ENCODE measurements around the gene RNF223.

Gene RNF223

GRCh38 chr1:1082776-1083415 is 8.8 kb upstream of the RNF223 start:
- no peak for TF ChIP-seq EZH2 (IDR thresholded peaks at IDR 0.05; ENCODE audit: borderline replicate concordance, low read length)
- TF ChIP-seq, protein P1, sequence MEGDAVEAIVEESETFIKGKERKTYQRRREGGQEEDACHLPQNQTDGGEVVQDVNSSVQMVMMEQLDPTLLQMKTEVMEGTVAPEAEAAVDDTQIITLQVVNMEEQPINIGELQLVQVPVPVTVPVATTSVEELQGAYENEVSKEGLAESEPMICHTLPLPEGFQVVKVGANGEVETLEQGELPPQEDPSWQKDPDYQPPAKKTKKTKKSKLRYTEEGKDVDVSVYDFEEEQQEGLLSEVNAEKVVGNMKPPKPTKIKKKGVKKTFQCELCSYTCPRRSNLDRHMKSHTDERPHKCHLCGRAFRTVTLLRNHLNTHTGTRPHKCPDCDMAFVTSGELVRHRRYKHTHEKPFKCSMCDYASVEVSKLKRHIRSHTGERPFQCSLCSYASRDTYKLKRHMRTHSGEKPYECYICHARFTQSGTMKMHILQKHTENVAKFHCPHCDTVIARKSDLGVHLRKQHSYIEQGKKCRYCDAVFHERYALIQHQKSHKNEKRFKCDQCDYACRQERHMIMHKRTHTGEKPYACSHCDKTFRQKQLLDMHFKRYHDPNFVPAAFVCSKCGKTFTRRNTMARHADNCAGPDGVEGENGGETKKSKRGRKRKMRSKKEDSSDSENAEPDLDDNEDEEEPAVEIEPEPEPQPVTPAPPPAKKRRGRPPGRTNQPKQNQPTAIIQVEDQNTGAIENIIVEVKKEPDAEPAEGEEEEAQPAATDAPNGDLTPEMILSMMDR (IDR thresholded peaks at IDR 0.05; ENCODE audit: low read length), result no peak
- 0 out of 2 replicates have a peak, but pooled peaks cover 3% of the 10 kb centered on the region for H3K27me3 ChIP-seq (ENCODE audit: insufficient read depth, low read length)
- no peaks in the 10 kb centered on the region for H3K4me1 ChIP-seq (ENCODE audit: insufficient read depth, low read length, severe bottlenecking)
- no peaks in the 10 kb centered on the region for H3K36me3 ChIP-seq (ENCODE audit: insufficient read depth, low read length)
- H4K20me1 ChIP-seq (ENCODE audit: insufficient read depth, low read length), result no peaks in the 10 kb centered on the region
- H3K9ac ChIP-seq (ENCODE audit: low read length), result no peak overlapping the region
- no peak overlapping the region for H3K4me2 ChIP-seq (ENCODE audit: low read length)
- no peaks in the 10 kb centered on the region for H3F3A ChIP-seq (ENCODE audit: insufficient read depth, low read length)
- no peak overlapping the region for H3K4me3 ChIP-seq (ENCODE audit: low read depth, low read length, poor library complexity, severe bottlenecking)
- no peaks in the 10 kb centered on the region for H3K79me2 ChIP-seq (ENCODE audit: insufficient read depth, low read length)
- no peak overlapping the region for H3K27ac ChIP-seq (ENCODE audit: low read depth, low read length, poor library complexity, severe bottlenecking)
- no peaks in the 10 kb centered on the region for H3K9me3 ChIP-seq (ENCODE audit: low read length)
- no peak overlapping the region for H2AFZ ChIP-seq (ENCODE audit: low read length)
- no peaks in the 10 kb centered on the region for H3K9me2 ChIP-seq (ENCODE audit: low read depth, low read length)

GRCh38 chr1:1082239-1082775 is 8.2 kb upstream of the RNF223 start:
- Histone ChIP-seq H3K27me3 (ENCODE audit: insufficient read depth, low read length) (0 out of 2 replicates have a peak, but pooled peaks cover 3% of the 10 kb centered on the region), H3K79me2 (ENCODE audit: insufficient read depth, low read length) (no peaks in the 10 kb centered on the region), H3K9ac (ENCODE audit: low read length) (no peak overlapping the region), H3K4me2 (ENCODE audit: low read length) (no peak overlapping the region), H3K9me2 (ENCODE audit: low read depth, low read length) (no peaks in the 10 kb centered on the region), H3K27ac (ENCODE audit: low read depth, low read length, poor library complexity, severe bottlenecking) (no peak overlapping the region), H4K20me1 (ENCODE audit: insufficient read depth, low read length) (no peaks in the 10 kb centered on the region), H3F3A (ENCODE audit: insufficient read depth, low read length) (no peaks in the 10 kb centered on the region), H3K36me3 (ENCODE audit: insufficient read depth, low read length) (no peaks in the 10 kb centered on the region), H3K9me3 (ENCODE audit: low read length) (no peaks in the 10 kb centered on the region), H3K4me3 (ENCODE audit: low read depth, low read length, poor library complexity, severe bottlenecking) (no peak overlapping the region), H3K4me1 (ENCODE audit: insufficient read depth, low read length, severe bottlenecking) (no peaks in the 10 kb centered on the region), H2AFZ (ENCODE audit: low read length) (no peak overlapping the region)
- TF ChIP-seq, protein P1 (IDR thresholded peaks at IDR 0.05; ENCODE audit: low read length), result no peak
- TF ChIP-seq EZH2 (IDR thresholded peaks at IDR 0.05; ENCODE audit: borderline replicate concordance, low read length), result no peak

- TF ChIP-seq, protein P1 (IDR thresholded peaks at IDR 0.05; ENCODE audit: low read length), result no peak
- no peak for TF ChIP-seq EZH2 (IDR thresholded peaks at IDR 0.05; ENCODE audit: borderline replicate concordance, low read length)
- no peak overlapping the region for H3K4me3 ChIP-seq (ENCODE audit: low read depth, low read length, poor library complexity, severe bottlenecking)
- no peaks in the 10 kb centered on the region for H3K79me2 ChIP-seq (ENCODE audit: insufficient read depth, low read length)
- no peak overlapping the region for H3K9ac ChIP-seq (ENCODE audit: low read length)
- H3K9me2 ChIP-seq (ENCODE audit: low read depth, low read length), result no peaks in the 10 kb centered on the region
- H3K27me3 ChIP-seq (ENCODE audit: insufficient read depth, low read length), result 0 out of 2 replicates have a peak, but pooled peaks cover 3% of the 10 kb centered on the region
- no peaks in the 10 kb centered on the region for H3F3A ChIP-seq (ENCODE audit: insufficient read depth, low read length)
- H3K4me1 ChIP-seq (ENCODE audit: insufficient read depth, low read length, severe bottlenecking), result no peaks in the 10 kb centered on the region
- H3K4me2 ChIP-seq (ENCODE audit: low read length), result no peak overlapping the region
- H3K9me3 ChIP-seq (ENCODE audit: low read length), result no peaks in the 10 kb centered on the region
- no peaks in the 10 kb centered on the region for H4K20me1 ChIP-seq (ENCODE audit: insufficient read depth, low read length)
- H3K36me3 ChIP-seq (ENCODE audit: insufficient read depth, low read length), result no peaks in the 10 kb centered on the region
- no peak overlapping the region for H2AFZ ChIP-seq (ENCODE audit: low read length)
- H3K27ac ChIP-seq (ENCODE audit: low read depth, low read length, poor library complexity, severe bottlenecking), result no peak overlapping the region
These were observed 7.5 kb upstream of the RNF223 start for GRCh38 chr1:1081311-1082238.

Measured in OCI-LY1 (cell line).